Gastroesophageal sphincter (tissue), 3 donors: ENCODE measurements around the gene DYNC1LI1.

Experiments
- EP300 ChIP-seq: sonication (generic); formaldehyde crosslinking; IDR thresholded peaks from one replicate; pipeline ENCODE4 v1.6.1; 2017; ENCODE audit warnings: antibody characterized with exemption, mild to moderate bottlenecking
- POLR2A ChIP-seq, 2 donors: fragments of 450-650 bp; IDR thresholded peaks; one replicate each; pipeline ENCODE4 v1.6.1; 2017; ENCODE audit warnings: antibody characterized with exemption in 2 of 2, mild to moderate bottlenecking in 2 of 2, moderate library complexity in 1 of 2
- POLR2AphosphoS5 ChIP-seq: sonication (generic); formaldehyde crosslinking; IDR thresholded peaks from one replicate; pipeline ENCODE4 v1.6.1; 2017; ENCODE audit warnings: antibody characterized with exemption
- TF ChIP-seq, protein P1 (sequence below), 4 experiments: fragments of 200-600 bp in 2 of 4; fragments of 450-650 bp in 2 of 4; sonication (generic) in 1 of 4; IDR thresholded peaks; one replicate each; pipeline ENCODE4 v1.5.1; 2017 to 2019; ENCODE audit warnings: antibody characterized with exemption in 4 of 4, mild to moderate bottlenecking in 2 of 4, moderate library complexity in 2 of 4

DNA sequence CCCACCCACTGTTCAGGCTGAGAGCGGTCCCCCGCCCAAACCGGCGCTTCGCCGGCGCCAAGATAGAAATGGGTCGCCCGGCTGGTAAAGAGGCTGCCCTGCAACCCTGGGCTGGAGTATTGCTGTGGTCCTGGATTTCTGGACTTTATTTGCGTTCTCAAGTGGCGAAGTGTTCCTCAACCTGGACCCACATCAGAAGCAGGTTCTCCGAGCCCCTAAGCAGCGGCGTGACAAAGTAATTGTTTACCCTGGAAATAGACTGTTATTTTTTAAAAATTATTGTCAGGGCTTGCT is 481 bp upstream of the DYNC1LI1 start:
- TF ChIP-seq, protein P1, sequence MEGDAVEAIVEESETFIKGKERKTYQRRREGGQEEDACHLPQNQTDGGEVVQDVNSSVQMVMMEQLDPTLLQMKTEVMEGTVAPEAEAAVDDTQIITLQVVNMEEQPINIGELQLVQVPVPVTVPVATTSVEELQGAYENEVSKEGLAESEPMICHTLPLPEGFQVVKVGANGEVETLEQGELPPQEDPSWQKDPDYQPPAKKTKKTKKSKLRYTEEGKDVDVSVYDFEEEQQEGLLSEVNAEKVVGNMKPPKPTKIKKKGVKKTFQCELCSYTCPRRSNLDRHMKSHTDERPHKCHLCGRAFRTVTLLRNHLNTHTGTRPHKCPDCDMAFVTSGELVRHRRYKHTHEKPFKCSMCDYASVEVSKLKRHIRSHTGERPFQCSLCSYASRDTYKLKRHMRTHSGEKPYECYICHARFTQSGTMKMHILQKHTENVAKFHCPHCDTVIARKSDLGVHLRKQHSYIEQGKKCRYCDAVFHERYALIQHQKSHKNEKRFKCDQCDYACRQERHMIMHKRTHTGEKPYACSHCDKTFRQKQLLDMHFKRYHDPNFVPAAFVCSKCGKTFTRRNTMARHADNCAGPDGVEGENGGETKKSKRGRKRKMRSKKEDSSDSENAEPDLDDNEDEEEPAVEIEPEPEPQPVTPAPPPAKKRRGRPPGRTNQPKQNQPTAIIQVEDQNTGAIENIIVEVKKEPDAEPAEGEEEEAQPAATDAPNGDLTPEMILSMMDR (IDR thresholded peaks at IDR 0.05) = no peak
- TF ChIP-seq POLR2A (IDR thresholded peaks at IDR 0.05) (no peak), EP300 (no peak), POLR2AphosphoS5 (no peak)
